GM19372 (cell line): ENCODE data around the gene OR2D3.
"Not testable (repeated sequence)": the region's sequence is repeated elsewhere in the genome, so short reads cannot be mapped to it uniquely, and the experiment has no call there.

ENCODE experiments used
- ATAC-seq: cut with Tn5 transposase; IDR thresholded peaks from one replicate; pipeline ENCODE4 v1.9.1; 2021; ENCODE audit warnings: mild to moderate bottlenecking, low read depth, moderate library complexity; ENCODE audit not compliant: unreplicated experiment

The OR2D3 gene

GRCh38 chr11:6920702-6921101 lies at the start of gene OR2D3:
Gene OR2D3 (plus strand): TSS chr11:6921002. CDS start chr11:6921002, 0 bp downstream.
- ATAC-seq = no peak

DNA sequence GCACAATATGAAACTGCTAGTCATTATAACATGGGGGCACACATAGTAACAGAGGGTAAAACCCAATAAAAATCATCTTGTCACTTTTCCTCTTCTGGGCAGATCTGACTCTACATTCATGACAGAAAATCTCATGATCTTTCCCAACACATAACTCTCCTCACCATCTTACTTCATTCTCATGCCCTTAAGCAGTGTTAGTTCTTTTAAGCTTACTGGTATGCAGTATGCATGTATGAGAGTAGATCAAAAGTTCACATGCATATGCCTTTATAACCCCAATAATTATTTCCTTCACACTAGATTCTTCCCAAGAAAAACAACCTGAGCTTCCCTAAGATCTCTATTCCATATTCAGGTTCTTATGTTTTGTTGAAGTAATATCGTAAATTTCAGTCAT lies 49.5 kb upstream of the OR2D3 start:
- ATAC-seq = no peak

DNA sequence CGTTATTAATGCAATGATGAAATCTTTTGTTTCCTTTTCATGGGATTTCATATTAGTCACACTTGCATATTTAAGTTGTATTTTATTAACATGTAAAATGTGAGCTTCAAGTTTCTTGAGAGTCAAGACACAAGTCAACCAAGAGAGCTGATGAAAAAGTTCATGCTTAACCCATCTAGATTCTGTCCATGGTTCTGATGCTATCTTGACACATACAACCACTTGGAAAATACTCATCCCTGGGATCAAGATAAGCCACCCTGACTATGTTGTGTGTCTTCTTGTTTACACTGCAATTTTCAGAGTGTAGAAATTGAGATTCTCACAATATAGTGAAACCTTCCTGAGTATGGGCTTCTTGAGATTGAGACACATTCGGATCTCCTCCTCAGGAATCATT lies 45.0 kb upstream of the OR2D3 start:
- ATAC-seq = no peak

DNA sequence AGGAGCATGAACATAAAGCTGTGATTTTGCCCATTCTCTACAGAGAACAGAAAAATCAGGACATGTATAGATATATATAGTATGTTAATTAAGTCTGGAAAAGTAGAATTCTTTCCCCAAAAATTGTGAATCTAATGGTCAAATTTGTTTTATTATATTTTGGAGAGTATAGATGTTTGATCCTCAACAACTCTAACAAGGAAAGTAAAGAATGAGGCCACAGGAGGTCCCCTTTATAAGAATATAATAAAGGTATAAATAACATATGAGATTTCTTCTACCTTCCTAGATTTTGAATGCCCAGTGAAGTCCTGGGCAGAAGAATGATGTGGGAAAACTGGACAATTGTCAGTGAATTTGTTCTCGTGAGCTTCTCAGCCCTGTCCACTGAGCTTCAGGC lies 44.5 kb upstream of the OR2D3 start, which contains the start of gene OR10A4:
OR10A4 (plus strand) TSS at position 301 of the 400 bp plus-strand sequence; CDS start at position 324, 23 bp downstream.
- no peak for ATAC-seq

- no peak for ATAC-seq
Measured at GRCh38 chr11:6876914-6877313, 43.9 kb upstream of the OR2D3 start.

- ATAC-seq = no peak
Measured at GRCh38 chr11:6882751-6883150, 38.1 kb upstream of the OR2D3 start.

DNA sequence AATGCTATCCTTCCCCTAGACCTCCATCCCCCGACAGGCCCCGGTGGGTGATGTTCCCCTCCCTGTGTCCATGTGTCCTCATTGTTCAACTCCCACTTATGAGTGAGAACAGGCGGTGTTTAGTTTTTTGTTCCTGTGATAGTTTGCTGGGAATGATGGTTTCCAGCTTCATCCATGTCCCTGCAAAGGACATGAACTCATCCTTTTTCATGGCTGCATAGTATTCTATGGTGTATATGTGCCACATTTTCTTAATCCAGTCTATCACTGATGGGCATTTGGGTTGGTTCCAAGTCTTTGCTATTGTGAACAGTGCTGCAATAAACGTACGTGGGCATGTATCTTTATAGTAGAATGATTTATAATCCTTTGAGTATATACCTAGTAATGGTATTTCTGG lies 33.1 kb upstream of the OR2D3 start:
- ATAC-seq = not testable (repeated sequence)

DNA sequence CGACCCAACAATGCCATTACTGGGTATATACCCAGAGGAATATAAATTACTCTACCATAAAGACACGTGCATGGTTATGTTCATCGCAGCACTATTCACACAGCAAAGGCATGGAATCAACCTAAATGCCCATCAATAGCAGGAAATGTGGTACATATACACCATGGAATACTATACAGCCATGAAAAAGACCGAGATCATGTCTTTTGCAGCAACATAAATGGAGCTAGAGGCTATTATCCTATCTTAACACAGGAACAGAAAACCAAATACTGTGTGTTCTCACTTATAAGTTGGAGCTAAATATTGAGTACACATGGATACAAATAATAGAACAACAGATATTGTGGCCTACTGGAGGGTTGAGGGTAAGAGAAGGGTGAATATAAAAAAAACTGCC lies 32.0 kb upstream of the OR2D3 start:
- no peak for ATAC-seq

DNA sequence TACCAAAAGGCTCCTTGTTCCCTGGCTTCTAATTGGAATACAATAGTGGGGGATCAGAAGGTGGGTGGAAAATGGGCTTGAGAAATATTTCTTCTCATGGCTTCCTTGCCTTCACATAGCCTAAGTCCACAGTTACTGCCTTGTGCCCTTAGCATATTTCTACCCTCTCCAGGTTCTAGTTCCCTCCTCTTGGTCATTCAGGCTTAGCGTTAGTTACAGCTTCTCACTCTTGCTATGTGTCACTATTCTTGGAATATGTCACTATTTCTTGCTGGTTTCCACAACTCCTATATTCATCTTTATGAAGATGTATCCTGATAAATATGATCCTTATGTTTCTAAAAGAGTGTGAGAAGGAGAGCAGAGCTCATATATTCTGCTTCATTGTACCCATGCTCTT lies 31.0 kb upstream of the OR2D3 start:
- no peak for ATAC-seq

- ATAC-seq = no peak
Measured at GRCh38 chr11:6892400-6892799, 28.4 kb upstream of the OR2D3 start, which contains the start of gene OR2D2. Gene OR2D2 (minus strand): TSS chr11:6892500. CDS start chr11:6892500, 0 bp downstream.

DNA sequence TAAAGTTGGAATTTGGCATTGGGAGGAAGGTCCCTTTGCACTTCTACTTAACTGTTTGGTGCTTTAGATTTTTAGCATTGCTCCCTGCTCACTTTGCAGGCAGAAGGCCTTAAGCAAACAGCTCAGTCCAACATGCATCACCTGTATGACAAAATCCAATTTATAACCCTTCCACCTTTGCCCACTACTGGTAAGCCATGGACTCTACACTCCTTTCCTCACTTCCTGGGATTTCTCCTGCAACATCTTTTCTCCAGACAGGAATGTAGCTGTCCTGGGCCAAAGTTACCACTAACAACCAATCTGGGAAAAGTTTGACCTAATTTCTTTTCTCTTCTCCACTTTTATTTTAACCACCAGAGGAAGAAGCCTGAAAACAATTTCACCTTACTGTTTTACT lies 26.7 kb upstream of the OR2D3 start:
- ATAC-seq = no peak

GRCh38 chr11:6895010-6895409 lies 25.8 kb upstream of the OR2D3 start:
- ATAC-seq = peak; percentile 74

GRCh38 chr11:6898911-6899310 lies 21.9 kb upstream of the OR2D3 start:
- no peak for ATAC-seq

- ATAC-seq = no peak
Measured at GRCh38 chr11:6900327-6900999, 20.3 kb upstream of the OR2D3 start.

- ATAC-seq = not testable (repeated sequence)
Measured at GRCh38 chr11:6904804-6905203, 16.0 kb upstream of the OR2D3 start.

GRCh38 chr11:6911378-6911777 lies 9.4 kb upstream of the OR2D3 start:
- no peak for ATAC-seq

DNA sequence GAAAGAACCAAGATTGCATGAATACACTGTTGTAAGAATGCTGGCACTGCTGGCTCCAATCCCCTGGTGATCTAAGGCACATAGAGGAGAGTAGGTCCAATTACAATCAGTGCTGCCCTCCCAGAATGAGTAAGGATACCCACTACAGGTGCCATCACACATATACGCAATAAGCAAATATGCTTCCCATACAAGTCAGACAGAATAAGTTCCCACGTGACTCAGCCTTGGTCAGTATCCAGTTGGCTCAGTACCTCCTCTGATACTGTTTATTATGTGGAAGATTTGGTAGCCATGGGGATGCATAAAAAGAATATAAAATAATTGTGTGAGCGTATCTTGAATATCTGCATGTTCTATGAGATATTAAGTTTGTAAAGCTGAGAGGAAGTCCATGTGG lies 8.9 kb upstream of the OR2D3 start:
- ATAC-seq = no peak

DNA sequence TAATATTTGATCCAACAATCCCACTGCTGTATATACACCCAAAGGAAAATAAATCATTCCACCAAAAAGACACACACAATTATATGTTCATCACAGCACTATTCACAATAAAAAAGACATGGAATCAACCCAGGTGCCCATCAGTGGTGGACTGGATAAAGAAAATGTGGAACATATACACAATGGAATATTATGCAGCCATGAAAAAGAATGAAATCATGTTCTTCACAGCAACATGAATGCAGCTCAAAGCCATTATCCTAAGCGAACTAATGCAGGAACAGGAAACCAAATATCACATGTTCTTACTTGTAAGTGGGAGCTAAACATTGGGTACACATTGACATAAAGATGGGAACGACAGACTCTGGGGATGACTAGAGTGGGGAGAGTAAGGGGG lies 1.1 kb upstream of the OR2D3 start:
- no peak for ATAC-seq

- ATAC-seq = no peak
Measured at GRCh38 chr11:6925007-6925577, 4.3 kb downstream of the OR2D3 start.

DNA sequence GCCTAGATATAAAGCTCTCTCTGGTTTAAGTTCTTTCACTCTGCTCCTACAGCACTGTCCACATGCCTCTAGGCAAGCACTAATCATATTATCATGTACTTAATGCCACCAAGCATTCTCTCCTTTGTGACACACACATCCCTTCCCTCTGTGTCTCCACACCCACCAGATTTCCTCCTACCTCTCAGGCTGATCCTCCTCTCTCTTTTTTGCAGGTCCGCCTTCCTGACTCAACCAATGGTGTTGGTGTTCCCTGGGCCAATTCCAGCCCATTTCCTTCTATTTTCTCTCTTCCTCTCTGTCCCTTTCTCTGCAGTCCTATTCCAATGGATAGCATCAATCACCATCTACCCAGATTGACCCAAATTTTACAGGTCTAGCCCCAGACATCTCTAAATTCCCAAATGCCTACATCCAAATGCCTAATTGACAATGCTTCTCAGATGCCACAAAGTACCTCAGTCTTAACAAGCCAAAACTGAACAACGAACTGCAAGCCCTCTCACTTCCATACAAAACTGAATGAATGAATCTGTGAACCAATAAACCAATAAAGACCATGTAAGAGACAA lies 4.9 kb downstream of the OR2D3 start:
- peak; percentile 20 for ATAC-seq

DNA sequence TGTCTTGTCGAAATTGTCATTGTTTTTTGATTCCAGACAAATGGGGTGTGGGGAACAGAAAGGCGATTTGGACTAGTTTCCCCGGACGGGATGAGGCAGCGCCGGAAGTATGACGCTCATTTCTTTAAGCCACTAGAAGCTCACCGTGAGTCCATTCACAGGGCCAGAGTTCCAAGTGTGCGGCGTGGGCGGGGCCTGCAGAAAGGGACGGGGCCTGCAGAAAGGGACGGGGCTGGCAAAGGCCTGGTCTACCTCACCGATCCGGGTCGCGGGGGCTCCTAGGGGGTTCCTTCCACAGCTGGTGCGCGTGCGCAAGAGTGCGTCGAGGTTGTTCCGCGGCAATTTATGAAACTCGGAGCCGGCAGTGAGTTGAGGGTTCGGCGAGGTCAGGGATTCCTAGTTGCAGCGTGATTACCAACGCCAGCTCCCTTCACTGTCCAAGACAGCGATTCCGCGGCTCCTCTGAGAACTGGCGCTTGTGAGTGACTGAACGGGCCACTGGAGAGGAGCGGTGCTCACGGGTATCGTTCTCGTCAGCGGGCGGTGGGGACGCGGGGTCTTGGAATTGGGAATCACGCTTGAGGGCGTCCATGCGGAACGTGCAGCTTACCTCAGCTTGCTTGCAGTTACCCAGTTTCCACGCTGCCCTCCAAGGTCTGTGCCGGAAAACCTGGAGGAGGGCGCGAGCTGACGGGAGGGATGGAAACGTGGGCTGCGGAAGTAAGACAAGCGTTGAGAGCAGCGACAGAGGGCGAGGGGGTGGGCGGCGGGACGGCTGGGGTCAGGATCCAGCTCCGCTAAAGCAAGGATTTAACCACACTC lies 5.6 kb downstream of the OR2D3 start, which contains the start of gene ZNF215:
ZNF215 (plus strand) TSS at position 219 of the 822 bp plus-strand sequence. CDS start 5,847 bp downstream, outside the sequence.
- peak; percentile 66 for ATAC-seq
